HT-29 (cell line): ENCODE data around the gene ETS2. TPM values are rescaled to one million over a fixed set of nuclear protein-coding genes. Genes with fewer than 3 reads are reported as not detected.
A peak's percentile ranks its signal among the peaks of the same experiment; 100 is the strongest.
"Not testable (repeated sequence)": the region's sequence is repeated elsewhere in the genome, so short reads cannot be mapped to it uniquely, and the experiment has no call there.

ENCODE experiments used
- DNase-seq: peaks from one replicate; pipeline ENCODE4 v3.0.0-alpha.2; 2015; ENCODE audit warnings: low spot score
- total RNA-seq: library from RNA; depleted of rRNA; stranded (reverse); fragments of >200 nt; shearing (Covaris generic); gene quantifications from 2 replicates; pipeline ENCODE4 v1.2.3, GENCODE V29; 2014

Gene ETS2
- total RNA-seq, 1 experiment from 2014 or later = 172 TPM

DNA sequence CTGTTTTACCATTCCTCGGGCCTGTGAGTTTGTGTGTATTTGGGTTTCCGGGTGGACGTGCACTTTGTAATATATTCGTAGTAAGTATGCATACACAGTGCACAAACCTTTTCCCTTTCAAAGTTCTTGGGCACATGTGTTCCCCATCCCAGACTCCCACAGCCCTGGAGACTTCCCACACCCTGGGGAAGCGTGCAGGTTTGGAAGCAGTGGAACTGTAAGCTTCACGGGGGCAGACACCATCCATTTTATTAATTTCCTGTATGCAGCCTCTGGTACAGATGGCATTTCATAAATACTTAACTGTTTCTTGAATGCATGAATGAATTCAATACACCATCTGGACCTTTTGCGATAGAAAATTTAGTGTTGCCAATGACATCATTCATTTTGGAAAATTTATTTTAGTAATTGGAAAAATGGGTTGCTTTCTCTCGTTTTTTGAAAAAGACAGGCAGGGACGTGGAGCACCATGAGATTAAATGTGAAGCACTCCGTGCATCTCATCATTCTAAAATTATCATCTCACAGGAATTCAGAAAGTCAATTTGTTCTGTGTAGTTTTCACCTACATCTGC, 10.8 kb downstream of the ETS2 start:
- no peak for DNase-seq

DNA sequence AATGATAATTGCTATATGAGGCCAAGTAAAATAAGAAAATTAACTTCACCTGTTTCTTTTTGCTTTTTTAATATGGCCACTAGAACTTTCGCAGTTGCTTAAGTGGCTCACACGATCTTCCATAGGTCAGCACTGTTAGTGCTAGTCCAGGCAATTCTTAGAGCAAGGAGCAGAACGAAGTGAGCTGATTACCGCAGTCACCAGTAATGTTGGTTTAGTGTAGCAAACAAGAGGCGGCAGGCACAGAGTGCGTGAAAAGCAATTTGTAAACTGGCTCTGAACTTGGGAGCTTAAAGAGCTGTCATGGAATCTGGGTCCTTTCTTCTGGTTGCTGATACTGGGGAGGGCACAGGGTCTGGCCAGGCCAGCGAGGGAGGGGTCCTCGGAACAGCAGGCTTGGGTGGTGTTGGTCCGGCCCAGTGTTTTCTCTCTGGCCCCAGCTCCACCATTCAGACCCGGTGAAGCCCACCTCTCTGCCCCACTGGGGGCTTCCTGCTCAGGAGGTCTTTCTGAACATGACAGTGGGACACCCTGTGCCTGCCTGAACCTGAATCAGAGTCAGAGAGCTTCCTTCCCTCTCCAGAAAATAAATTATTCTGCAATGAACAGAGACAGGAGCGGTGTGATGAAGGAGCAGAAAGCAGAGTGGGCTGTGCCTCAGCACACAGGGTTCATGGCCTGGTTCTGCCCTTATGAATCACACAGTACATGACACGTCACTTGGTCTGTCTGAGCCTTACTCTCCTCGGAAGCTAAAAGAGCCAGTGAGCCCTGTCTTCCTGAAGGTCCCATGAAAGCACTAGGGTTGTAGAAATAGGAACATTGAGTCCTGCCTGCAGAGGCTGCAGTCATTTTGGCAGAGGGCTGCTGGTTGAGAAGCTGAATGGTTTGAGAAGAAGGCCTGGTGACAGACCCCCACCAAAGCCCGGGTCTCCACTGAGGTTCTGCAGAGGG, 11.9 kb downstream of the ETS2 start:
- DNase-seq = no peak

DNA sequence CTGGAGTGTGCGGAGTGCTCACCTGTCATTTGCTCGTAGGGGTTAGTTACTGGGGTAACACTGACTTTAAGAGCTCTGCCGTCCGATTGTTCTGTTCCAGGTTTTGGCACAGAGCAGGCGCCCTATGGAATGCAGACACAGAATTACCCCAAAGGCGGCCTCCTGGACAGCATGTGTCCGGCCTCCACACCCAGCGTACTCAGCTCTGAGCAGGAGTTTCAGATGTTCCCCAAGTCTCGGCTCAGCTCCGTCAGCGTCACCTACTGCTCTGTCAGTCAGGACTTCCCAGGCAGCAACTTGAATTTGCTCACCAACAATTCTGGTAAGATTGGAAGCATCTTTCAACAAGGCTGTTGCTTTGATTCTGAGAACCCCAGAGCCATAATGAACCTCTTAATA, 12.6 kb downstream of the ETS2 start:
- DNase-seq = no peak

DNA sequence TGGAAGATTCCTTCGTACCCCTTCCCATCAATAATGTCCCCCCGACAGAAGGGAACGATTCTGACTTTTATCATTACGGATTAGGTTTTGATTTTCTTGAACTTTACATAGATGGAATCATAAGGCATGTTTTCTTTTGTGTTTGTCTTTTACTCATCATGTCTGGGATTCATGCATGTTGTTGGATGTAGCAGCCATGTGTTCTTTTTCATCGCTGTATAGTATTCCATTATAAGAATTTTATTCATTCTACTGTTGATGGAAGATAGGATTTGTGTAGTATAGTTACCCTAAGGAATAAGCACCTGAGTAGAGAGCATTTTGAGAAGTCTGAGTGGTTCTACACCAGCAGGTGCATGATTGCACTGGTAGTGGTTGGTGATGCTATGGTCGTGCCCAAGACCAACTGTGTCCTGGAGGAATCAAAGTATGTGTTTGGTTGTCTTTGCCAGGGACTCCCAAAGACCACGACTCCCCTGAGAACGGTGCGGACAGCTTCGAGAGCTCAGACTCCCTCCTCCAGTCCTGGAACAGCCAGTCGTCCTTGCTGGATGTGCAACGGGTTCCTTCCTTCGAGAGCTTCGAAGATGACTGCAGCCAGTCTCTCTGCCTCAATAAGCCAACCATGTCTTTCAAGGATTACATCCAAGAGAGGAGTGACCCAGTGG, 13.5 kb downstream of the ETS2 start:
- DNase-seq = peak; percentile 49

DNA sequence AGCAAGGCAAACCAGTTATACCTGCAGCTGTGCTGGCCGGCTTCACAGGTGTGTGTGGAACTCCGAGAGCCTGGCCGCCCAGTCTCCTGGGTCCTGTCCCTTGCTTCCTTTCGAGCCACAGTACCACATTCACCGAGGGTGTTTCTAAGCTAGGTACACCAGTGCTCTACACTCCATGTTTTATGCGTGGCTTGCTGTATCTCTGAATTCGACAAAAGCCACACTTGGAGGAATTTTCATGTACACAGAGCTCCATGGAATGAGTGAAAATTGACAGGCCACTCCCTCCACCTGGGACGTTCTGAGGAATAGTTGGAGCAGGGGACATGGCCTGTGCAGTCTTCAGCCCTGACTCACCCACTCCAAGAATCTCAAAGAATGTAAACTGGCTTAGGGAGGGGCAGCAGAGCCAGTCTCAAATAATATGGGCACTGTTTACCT, 14.0 kb downstream of the ETS2 start:
- peak; percentile 67 for DNase-seq

DNA sequence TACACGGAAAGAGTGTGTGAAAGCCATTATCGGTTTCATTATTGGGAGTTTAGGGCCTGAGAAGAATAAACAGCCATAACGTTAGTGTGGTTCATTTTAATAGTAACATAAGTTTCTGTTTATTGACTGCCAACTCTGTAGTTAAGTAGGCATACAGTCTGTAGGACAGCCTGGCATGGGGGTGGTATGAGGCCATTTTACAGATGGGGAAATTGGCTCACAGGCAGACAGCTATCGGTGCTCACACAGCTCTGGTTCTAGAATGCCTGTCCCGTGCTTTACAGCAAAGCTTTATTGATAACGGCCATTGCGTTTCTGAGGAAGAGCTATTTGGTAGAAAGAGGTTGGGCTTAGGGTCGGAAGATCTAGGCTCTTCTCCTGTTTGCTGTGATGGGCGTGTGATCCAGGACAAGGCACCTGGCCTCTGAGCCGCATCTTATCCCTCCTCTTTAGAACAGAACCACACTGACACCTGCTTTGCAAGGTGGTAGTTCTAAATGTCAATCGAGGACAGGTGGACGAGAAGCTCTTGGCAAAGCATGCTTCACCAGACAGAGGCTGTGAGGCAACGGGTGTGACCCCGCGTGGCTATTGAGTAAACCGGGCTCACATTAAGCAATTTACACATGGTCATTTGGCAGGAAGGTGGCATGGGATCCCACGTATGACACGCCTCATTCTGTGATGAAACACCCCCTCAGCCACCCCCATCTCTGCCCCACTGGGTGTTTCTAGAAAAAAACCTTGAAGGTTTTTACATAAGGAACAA, 14.9 kb downstream of the ETS2 start:
- DNase-seq = no peak

DNA sequence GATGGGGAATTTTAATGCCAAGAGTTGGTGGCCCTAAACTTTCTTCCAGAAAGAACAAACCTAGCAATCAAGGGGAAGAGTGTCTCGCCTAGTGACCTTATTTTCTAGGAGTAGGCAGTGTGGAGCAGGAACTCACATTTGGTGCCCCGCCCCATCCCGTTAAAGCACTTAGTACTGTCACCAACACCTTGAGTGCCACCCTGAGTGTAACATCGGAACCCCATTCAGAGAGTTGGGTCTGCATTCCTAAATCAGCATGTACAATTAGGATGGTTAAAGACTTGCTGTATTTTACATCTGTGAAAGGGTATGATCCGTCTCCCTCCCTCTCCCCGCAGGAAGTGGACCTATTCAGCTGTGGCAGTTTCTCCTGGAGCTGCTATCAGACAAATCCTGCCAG, 15.5 kb downstream of the ETS2 start:
- peak; percentile 25 for DNase-seq

DNA sequence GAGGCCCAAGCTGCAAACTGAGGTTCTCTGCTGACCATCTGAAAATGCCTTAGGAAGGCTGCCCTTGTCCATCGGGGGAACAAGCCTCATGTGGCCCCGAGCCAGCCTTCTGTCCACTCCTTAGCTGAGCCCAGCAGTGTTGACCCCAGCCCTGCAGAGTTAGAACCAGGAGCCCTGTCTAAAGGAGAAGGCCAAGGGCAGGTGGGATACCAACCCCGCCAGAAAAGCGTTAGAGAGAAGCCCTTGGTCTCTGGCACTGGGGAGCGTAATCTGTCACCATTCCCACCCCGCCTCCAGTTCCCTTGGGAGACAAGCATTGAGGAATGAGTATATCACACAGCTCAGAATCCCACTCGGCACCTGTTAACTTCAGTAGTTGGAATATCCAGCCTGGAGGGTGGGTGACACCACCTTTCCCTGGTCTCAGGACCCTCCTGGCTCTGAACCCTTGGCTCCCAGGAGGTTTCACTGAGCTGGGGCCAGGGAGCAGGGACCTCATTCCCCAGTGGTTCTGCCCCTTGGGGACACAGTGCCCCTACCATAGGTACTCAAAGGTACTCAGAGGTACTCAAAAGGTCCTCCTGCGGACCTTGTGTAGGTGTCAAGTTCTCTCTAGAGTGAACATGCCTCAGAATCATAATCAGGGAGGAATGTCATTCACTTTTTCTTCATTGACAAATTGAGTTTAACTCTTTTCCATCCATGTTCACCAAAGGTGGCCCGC, 16.4 kb downstream of the ETS2 start:
- DNase-seq = no peak

DNA sequence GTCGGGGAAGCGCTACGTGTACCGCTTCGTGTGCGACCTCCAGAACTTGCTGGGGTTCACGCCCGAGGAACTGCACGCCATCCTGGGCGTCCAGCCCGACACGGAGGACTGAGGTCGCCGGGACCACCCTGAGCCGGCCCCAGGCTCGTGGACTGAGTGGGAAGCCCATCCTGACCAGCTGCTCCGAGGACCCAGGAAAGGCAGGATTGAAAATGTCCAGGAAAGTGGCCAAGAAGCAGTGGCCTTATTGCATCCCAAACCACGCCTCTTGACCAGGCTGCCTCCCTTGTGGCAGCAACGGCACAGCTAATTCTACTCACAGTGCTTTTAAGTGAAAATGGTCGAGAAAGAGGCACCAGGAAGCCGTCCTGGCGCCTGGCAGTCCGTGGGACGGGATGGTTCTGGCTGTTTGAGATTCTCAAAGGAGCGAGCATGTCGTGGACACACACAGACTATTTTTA, 17.1 kb downstream of the ETS2 start:
- no peak for DNase-seq

DNA sequence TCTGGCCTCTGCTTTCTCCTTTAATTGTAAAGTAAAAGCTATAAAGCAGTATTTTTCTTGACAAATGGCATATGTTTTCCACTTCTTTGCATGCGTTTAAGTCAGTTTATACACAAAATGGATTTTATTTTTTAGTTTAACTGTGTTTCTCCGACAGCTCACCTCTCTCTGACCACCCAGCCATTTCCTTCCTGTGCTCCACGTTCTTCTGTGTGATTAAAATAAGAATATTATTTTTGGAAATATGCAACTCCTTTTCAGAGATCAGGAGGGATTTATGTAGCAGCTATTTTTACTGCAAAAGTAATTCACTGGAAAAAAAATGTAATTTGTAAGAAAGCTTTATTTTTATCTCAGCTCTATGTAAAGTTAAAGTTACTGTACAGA, 18.0 kb downstream of the ETS2 start:
- no peak for DNase-seq

DNA sequence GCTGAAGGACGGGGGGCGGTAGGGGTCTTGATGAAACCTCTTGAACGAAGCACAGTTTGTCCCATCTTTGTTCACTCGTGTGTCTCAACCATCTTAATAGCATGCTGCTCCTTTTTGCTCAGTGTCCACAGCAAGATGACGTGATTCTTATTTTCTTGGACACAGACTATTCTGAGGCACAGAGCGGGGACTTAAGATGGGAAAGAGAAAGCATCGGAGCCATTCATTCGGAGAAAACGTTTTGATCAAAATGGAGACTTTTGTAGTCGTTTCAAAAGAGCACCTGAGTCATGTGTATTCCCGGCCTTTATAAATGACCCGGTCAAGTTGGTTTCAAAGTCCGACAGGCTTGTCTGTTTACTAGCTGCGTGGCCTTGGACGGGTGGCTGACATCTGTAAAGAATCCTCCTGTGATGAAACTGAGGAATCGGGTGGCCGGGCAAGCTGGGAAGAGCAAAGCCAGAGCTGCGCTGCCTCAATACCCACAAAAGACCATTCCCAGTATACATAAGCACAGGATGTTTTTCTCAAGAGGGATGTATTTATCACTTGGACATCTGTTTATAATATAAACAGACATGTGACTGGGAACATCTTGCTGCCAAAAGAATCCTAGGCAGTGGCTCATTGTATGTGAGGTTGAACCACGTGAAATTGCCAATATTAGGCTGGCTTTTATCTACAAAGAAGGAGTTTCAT, 18.5 kb downstream of the ETS2 start:
- peak; percentile 49 for DNase-seq

DNA sequence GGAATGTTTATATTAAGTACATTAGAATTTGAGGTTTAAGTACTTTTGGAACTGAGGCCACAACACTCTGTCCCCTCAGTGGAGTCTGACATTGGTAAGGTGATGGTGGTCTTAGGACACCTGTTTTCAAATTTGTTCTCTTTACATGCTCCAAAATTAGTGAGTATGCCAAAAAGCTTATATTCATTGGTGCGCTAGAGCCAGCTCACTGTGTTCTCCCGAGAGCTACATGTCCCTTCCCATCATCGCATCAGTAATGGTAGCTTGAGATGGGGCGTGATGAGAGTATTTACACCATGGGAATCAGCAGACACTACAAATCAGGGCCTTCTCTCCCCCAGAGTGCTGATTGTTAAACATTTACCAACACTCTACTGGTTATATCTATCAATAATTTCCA, 19.5 kb downstream of the ETS2 start:
- DNase-seq = peak; percentile 61

DNA sequence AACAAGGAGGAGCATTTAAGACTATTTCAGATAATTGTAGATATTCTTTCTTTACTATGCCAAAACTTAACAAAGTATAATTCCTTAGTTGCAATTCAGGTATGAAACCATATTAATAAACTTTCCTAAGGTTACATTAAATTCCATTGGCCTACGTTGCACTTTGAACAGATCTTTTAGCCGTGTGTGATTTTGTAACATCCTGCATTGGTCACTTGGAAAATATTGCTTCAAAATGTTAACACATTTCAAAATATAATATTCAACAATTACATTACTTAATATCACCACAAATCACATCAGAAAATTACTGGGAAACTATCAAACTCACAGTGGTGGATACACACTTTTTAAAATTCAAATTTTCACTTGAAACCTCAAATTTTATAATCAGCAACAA, 20.2 kb downstream of the ETS2 start:
- peak; percentile 37 for DNase-seq

DNA sequence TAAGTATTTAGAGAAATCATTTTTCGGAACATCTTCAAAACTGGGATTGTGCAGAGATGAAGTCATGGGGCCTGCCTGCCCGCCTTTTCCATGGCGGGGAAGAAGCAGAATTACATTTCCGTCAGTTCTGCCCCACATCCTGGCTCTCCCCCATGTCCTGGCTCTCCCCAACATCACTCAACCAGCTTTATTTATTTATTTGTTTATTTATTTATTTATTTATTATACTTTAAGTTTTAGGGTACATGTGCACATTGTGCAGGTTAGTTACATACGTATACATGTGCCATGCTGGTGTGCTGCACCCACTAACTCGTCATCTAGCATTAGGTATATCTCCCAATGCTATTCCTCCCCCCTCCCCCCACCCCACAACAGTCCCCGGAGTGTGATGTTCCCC, 22.4 kb downstream of the ETS2 start:
- DNase-seq = not testable (repeated sequence)

DNA sequence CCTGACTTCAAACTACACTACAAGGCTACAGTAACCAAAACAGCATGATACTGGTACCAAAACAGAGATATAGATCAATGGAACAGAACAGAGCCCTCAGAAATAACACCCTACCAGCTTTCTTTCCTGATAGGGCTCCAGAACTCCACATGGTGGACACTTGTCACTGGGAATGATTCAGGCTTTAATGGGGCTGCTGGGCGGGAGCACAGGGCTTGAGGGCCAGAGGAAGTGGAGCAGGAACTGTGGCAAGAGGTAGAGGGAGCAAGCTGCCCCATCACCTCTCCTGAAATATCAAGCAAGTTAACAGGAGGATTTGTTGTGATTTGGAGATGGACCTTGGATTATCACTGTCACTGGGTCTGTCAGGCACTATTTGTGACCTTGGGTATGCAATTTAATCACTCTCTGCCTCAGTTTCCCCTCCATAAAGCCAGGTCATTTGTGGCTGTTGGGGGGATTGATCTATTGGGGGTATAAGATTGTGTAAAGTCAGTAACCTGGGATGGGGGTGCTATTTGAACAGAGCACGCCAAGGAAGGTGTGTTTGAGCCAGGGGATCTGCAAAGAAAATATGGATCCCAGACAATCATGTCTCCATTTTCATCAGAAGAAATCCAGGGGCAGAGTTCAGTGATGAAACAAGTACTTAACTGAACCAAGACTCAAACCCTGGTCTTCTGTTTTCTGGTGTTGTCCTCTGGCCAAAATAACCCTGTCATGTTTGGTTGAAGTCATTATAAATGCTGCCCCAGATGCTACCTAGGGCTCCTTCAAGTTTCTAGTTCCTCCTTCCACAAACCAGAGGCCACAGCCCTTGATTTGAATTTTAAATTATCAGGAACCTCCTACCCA, 25.2 kb downstream of the ETS2 start:
- DNase-seq = no peak

DNA sequence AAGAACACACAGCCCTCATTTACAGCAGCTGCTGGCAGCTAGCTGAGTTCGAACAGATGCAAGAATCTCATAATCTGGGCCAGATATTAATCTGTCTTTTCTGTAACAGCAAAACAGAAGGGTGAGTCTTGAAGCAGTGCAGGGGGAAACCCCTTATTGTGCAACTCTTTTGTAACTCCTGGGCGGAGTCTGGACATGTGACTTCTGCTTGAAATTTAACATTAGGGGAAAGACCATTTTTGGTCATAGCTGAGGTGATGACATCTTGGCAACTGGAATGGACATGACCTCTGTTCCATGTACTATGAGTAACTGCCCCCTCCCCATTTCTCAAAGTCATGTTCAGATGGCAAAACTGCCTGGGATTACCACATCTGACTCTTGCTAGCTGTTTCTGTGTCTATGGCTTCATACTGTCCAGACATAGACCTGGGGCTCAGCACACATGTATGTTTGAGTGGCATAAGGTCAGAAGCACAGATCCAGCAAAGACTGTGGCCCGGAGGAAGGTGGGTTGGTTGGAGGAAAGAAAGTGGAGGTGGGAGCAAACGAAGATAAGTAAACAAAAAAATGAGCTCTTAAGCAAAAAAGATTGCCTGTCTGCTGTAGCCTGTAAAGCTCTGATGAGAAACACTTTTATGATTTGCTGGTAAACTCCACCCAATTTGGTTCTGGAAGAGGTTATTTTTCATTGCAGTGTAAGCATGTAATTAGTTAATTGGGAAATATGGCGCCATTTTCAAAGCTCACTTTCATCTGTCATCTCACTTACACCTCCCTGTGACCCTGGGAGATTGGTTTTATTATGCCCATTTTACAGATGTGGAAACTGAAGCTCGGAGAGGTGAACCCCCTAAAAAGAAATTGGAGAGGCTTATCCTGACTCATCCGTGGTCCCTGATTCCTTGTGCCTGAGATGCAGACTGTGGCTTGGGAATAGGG, 26.1 kb downstream of the ETS2 start:
- DNase-seq = peak; percentile 40

DNA sequence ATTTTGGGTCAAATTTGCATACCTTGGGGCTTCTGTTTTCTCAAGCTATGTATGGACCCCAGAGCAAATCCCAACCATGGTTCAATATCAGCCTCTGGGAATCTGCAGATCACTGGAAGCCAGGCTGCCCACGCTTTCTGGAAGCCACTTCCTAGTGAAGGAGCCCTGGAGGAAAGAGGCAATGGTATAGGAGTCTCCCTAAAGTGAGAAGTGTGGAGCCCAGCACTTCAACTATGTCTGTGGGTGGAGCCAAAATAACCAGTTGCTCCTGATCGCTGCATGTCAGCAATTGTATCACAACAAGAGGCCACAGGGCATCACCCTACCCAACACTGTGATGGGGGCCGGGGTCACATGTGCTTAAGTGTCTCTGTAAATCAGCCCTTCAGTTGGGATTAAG, 26.9 kb downstream of the ETS2 start:
- no peak for DNase-seq

DNA sequence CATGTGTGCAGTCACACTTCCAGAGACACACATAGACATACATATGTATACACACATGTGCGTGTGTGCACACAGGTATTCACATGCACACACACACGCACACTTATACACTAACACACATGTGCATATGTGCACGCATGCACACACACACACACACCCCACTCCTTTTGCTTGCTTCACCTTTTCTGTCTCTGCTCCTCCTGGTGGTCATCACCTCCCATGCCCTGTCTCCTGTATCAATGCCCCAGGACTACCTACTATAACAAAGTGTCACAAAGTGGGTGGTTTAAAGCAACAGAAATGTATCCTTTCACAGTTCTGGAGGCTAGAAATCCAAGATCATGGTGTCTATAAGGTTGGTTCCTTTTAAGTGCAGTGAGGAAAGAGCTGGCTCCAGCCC, 27.4 kb downstream of the ETS2 start:
- DNase-seq = no peak
